ENCODE measurements around the gene SERAC1. TPM values are rescaled to one million over a fixed set of nuclear protein-coding genes. Genes with fewer than 3 reads are reported as not detected.

SERAC1 gene
- total RNA-seq, 1 donor: 11.2 TPM

- no peak overlapping the region for H3K4me3 ChIP-seq (ENCODE audit: low read depth, low read length)
- no peak for DNase-seq (ENCODE audit: low read depth)
- no peak for TF ChIP-seq CTCF (IDR thresholded peaks at IDR 0.05; ENCODE audit: insufficient read depth, low read length)
Observed at GRCh38 chr6:158087224-158087867, 80.7 kb downstream of the SERAC1 start.

GRCh38 chr6:158086504-158087223 lies 81.4 kb downstream of the SERAC1 start:
- no peak overlapping the region for H3K4me3 ChIP-seq (ENCODE audit: low read depth, low read length)
- no peak for TF ChIP-seq CTCF (IDR thresholded peaks at IDR 0.05; ENCODE audit: insufficient read depth, low read length)
- peak; percentile 40 for DNase-seq (ENCODE audit: low read depth)

GRCh38 chr6:158086054-158086503 lies 82.0 kb downstream of the SERAC1 start:
- TF ChIP-seq CTCF (IDR thresholded peaks at IDR 0.05; ENCODE audit: insufficient read depth, low read length): no peak
- DNase-seq (ENCODE audit: low read depth): no peak
- no peak overlapping the region for H3K4me3 ChIP-seq (ENCODE audit: low read depth, low read length)

- no peak for TF ChIP-seq CTCF (IDR thresholded peaks at IDR 0.05; ENCODE audit: insufficient read depth, low read length)
- H3K4me3 ChIP-seq (ENCODE audit: low read depth, low read length): no peak overlapping the region
- DNase-seq (ENCODE audit: low read depth): no peak
Observed at GRCh38 chr6:158085261-158086053, 82.6 kb downstream of the SERAC1 start.

- no peak overlapping the region for H3K4me3 ChIP-seq (ENCODE audit: low read depth, low read length)
- no peak for TF ChIP-seq CTCF (IDR thresholded peaks at IDR 0.05; ENCODE audit: insufficient read depth, low read length)
- DNase-seq (ENCODE audit: low read depth): no peak
Observed at GRCh38 chr6:158083455-158084325, 84.4 kb downstream of the SERAC1 start.

GRCh38 chr6:158081657-158081935 lies 86.5 kb downstream of the SERAC1 start:
- no peak for DNase-seq (ENCODE audit: low read depth)
- TF ChIP-seq CTCF (IDR thresholded peaks at IDR 0.05; ENCODE audit: insufficient read depth, low read length): no peak

More at GRCh38 chr6:158081657-158081935, 86.5 kb downstream of the SERAC1 start:
- no peak overlapping the region for H3K4me3 ChIP-seq (ENCODE audit: low read depth, low read length)
